ENCODE measurements around the gene CANX. TPM values are rescaled to one million over a fixed set of nuclear protein-coding genes. Genes with fewer than 3 reads are reported as not detected.

The CANX gene
- total and polyA plus RNA-seq, 2 of the 13 experiments (the other 11 are each of a cell fraction or from before 2014, with no cell fraction given) = 477 to 680 TPM

DNA sequence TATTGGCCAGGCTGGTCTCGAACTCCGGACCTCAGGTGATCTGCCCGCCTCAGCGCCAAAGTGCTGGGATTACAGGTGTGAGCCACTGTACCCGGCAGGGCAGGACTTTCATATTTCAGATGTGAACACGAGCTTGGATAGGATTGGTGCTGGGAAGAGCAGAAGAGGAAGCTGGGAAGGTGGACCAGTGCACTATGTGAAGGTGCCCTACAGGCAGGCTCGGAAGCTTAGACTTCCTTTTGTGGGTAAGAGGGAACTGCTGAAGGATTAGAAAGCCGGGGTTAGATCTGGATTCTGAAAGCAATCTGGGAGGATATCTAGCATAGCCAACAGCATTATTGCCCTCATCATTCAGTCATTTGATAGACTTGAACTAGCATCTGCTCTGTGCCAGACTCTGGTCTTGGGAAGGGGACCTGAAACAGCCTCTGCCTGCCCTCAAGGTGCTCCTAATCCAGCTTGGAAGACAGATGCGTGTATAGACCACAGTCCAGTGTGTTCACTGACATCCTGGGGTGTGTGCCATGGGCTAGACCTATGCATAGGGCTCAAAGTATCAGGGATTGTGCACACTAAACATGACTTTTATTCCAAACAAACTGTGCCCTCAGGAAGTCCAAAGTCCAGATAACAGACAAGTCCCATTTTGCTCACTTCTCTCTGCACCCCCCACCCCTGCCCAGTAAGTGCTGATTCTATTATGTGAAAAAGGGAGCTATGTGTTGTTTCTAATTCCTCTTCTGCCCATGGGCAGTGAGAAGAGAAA is 18.6 kb upstream of the CANX start (continued):
- no peak for TF ChIP-seq ZNF841 (CRISPR knock-in tag; IDR thresholded peaks at IDR 0.05; ENCODE audit: borderline replicate concordance)
- peak; percentile 66; the same call in 1 of the 2 replicates for TF ChIP-seq REPIN1 (CRISPR knock-in tag; IDR thresholded peaks at IDR 0.05; ENCODE audit: borderline replicate concordance, low read depth)
- TF ChIP-seq, protein P1, sequence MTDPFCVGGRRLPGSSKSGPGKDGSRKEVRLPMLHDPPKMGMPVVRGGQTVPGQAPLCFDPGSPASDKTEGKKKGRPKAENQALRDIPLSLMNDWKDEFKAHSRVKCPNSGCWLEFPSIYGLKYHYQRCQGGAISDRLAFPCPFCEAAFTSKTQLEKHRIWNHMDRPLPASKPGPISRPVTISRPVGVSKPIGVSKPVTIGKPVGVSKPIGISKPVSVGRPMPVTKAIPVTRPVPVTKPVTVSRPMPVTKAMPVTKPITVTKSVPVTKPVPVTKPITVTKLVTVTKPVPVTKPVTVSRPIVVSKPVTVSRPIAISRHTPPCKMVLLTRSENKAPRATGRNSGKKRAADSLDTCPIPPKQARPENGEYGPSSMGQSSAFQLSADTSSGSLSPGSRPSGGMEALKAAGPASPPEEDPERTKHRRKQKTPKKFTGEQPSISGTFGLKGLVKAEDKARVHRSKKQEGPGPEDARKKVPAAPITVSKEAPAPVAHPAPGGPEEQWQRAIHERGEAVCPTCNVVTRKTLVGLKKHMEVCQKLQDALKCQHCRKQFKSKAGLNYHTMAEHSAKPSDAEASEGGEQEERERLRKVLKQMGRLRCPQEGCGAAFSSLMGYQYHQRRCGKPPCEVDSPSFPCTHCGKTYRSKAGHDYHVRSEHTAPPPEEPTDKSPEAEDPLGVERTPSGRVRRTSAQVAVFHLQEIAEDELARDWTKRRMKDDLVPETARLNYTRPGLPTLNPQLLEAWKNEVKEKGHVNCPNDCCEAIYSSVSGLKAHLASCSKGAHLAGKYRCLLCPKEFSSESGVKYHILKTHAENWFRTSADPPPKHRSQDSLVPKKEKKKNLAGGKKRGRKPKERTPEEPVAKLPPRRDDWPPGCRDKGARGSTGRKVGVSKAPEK (CRISPR knock-in tag; IDR thresholded peaks at IDR 0.05; ENCODE audit: borderline replicate concordance) = no peak
- TF ChIP-seq ZNF33B (CRISPR knock-in tag; IDR thresholded peaks at IDR 0.05) = no peak
- TF ChIP-seq ZNF615 (CRISPR knock-in tag; IDR thresholded peaks at IDR 0.05; ENCODE audit: borderline replicate concordance) = no peak
- TF ChIP-seq, protein P2, sequence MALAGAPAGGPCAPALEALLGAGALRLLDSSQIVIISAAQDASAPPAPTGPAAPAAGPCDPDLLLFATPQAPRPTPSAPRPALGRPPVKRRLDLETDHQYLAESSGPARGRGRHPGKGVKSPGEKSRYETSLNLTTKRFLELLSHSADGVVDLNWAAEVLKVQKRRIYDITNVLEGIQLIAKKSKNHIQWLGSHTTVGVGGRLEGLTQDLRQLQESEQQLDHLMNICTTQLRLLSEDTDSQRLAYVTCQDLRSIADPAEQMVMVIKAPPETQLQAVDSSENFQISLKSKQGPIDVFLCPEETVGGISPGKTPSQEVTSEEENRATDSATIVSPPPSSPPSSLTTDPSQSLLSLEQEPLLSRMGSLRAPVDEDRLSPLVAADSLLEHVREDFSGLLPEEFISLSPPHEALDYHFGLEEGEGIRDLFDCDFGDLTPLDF (CRISPR knock-in tag; IDR thresholded peaks at IDR 0.05) = no peak
- peak; percentile 31; the same call in 1 of the 2 replicates for TF ChIP-seq KDM3A (CRISPR knock-in tag; IDR thresholded peaks at IDR 0.05; ENCODE audit: low read depth)
- no peak for TF ChIP-seq SRF (IDR thresholded peaks at IDR 0.05; ENCODE audit: low read depth, low read length)
- TF ChIP-seq SP2 (CRISPR knock-in tag; IDR thresholded peaks at IDR 0.05) = no peak
- TF ChIP-seq, protein P3, sequence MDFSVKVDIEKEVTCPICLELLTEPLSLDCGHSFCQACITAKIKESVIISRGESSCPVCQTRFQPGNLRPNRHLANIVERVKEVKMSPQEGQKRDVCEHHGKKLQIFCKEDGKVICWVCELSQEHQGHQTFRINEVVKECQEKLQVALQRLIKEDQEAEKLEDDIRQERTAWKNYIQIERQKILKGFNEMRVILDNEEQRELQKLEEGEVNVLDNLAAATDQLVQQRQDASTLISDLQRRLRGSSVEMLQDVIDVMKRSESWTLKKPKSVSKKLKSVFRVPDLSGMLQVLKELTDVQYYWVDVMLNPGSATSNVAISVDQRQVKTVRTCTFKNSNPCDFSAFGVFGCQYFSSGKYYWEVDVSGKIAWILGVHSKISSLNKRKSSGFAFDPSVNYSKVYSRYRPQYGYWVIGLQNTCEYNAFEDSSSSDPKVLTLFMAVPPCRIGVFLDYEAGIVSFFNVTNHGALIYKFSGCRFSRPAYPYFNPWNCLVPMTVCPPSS (IDR thresholded peaks at IDR 0.05) = no peak
- TF ChIP-seq RCOR2 (CRISPR knock-in tag; IDR thresholded peaks at IDR 0.05) = peak; percentile 96
- no peak for TF ChIP-seq SP4 (CRISPR knock-in tag; IDR thresholded peaks at IDR 0.05)
- no peak for TF ChIP-seq REL (CRISPR knock-in tag; conservative IDR thresholded peaks at IDR 0.05)
- TF ChIP-seq, protein P4, sequence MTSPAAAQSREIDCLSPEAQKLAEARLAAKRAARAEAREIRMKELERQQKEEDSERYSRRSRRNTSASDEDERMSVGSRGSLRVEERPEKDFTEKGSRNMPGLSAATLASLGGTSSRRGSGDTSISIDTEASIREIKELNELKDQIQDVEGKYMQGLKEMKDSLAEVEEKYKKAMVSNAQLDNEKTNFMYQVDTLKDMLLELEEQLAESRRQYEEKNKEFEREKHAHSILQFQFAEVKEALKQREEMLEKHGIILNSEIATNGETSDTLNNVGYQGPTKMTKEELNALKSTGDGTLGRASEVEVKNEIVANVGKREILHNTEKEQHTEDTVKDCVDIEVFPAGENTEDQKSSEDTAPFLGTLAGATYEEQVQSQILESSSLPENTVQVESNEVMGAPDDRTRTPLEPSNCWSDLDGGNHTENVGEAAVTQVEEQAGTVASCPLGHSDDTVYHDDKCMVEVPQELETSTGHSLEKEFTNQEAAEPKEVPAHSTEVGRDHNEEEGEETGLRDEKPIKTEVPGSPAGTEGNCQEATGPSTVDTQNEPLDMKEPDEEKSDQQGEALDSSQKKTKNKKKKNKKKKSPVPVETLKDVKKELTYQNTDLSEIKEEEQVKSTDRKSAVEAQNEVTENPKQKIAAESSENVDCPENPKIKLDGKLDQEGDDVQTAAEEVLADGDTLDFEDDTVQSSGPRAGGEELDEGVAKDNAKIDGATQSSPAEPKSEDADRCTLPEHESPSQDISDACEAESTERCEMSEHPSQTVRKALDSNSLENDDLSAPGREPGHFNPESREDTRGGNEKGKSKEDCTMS (CRISPR knock-in tag; conservative IDR thresholded peaks at IDR 0.05) = no peak
- no peak for TF ChIP-seq ZNF839 (CRISPR knock-in tag; IDR thresholded peaks at IDR 0.05; ENCODE audit: borderline replicate concordance)
- TF ChIP-seq, protein P5, sequence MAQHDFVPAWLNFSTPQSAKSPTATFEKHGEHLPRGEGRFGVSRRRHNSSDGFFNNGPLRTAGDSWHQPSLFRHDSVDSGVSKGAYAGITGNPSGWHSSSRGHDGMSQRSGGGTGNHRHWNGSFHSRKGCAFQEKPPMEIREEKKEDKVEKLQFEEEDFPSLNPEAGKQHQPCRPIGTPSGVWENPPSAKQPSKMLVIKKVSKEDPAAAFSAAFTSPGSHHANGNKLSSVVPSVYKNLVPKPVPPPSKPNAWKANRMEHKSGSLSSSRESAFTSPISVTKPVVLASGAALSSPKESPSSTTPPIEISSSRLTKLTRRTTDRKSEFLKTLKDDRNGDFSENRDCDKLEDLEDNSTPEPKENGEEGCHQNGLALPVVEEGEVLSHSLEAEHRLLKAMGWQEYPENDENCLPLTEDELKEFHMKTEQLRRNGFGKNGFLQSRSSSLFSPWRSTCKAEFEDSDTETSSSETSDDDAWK (CRISPR knock-in tag; IDR thresholded peaks at IDR 0.05) = no peak
- TF ChIP-seq HDAC2 (CRISPR knock-in tag; IDR thresholded peaks at IDR 0.05) = peak; percentile 94
- TF ChIP-seq, protein P6, sequence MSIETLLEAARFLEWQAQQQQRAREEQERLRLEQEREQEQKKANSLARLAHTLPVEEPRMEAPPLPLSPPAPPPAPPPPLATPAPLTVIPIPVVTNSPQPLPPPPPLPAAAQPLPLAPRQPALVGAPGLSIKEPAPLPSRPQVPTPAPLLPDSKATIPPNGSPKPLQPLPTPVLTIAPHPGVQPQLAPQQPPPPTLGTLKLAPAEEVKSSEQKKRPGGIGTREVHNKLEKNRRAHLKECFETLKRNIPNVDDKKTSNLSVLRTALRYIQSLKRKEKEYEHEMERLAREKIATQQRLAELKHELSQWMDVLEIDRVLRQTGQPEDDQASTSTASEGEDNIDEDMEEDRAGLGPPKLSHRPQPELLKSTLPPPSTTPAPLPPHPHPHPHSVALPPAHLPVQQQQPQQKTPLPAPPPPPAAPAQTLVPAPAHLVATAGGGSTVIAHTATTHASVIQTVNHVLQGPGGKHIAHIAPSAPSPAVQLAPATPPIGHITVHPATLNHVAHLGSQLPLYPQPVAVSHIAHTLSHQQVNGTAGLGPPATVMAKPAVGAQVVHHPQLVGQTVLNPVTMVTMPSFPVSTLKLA (IDR thresholded peaks at IDR 0.05) = no peak

Measured in HepG2 (cell line).